DND-41 (cell line): ENCODE results near the gene PPIL6.
"Not testable (repeated sequence)": the region's sequence is repeated elsewhere in the genome, so short reads cannot be mapped to it uniquely, and the experiment has no call there.

Experiments used
- ATAC-seq: fragments of 200-7000 bp; cut with Tn5 transposase; 3 replicates; pipeline ENCODE4 v1.9.1; 2021; ENCODE audit warnings: low read depth; ENCODE audit not compliant: insufficient read depth
- DNase-seq: peaks from one replicate; pipeline ENCODE4 v3.0.0-alpha.2; 2020
- H2AFZ ChIP-seq: 2 replicates; pipeline ENCODE4 v1.6.0; 2012; ENCODE audit warnings: low read depth, low read length
- H3K27ac ChIP-seq: 2 replicates; pipeline ENCODE4 v1.5.1; 2012; ENCODE audit warnings: low read length, inconsistent platforms
- H3K27me3 ChIP-seq: fragments of 200-600 bp; sonication (generic); 2 replicates; pipeline ENCODE4 v1.6.0; 2012; ENCODE audit warnings: low read length, mild to moderate bottlenecking, inconsistent platforms; ENCODE audit not compliant: insufficient read depth, poor library complexity
- H3K36me3 ChIP-seq: 2 replicates; pipeline ENCODE4 v1.5.1; 2012; ENCODE audit warnings: low read length, inconsistent platforms; ENCODE audit not compliant: insufficient read depth
- H3K4me1 ChIP-seq: 2 replicates; pipeline ENCODE4 v1.5.1; 2012; ENCODE audit warnings: mild to moderate bottlenecking, low read length; ENCODE audit not compliant: insufficient read depth
- H3K4me2 ChIP-seq: 2 replicates; pipeline ENCODE4 v1.6.0; 2012; ENCODE audit warnings: mild to moderate bottlenecking, moderate library complexity, low read length, inconsistent platforms; ENCODE audit not compliant: insufficient read depth
- H3K4me3 ChIP-seq, 2 experiments: fragments of 200-600 bp in 1 of 2; shearing (Covaris generic) in 1 of 2; 2 replicates each; pipeline ENCODE4 v1.5.1; 2012 to 2016; ENCODE audit warnings: inconsistent platforms in 2 of 2, low read length in 2 of 2, mild to moderate bottlenecking in 2 of 2, low read depth in 1 of 2, moderate library complexity in 1 of 2
- H3K79me2 ChIP-seq: 2 replicates; pipeline ENCODE4 v1.6.0; 2012; ENCODE audit warnings: low read length, inconsistent platforms; ENCODE audit not compliant: insufficient read depth
- H3K9ac ChIP-seq: 2 replicates; pipeline ENCODE4 v1.6.0; 2012; ENCODE audit warnings: low read depth, mild to moderate bottlenecking, inconsistent platforms, low read length, moderate library complexity
- H3K9me3 ChIP-seq: 2 replicates; pipeline ENCODE4 v1.5.1; 2012; ENCODE audit warnings: low read length, moderate library complexity, mild to moderate bottlenecking, inconsistent platforms; ENCODE audit not compliant: insufficient read depth, severe bottlenecking
- H4K20me1 ChIP-seq: 2 replicates; pipeline ENCODE4 v1.6.0; 2012; ENCODE audit warnings: low read length; ENCODE audit not compliant: insufficient read depth
- CTCF ChIP-seq: IDR thresholded peaks from 2 replicates; pipeline ENCODE4 v1.5.1; 2012; ENCODE audit warnings: borderline replicate concordance, low read length, moderate library complexity, mild to moderate bottlenecking; ENCODE audit not compliant: poor library complexity, severe bottlenecking; ENCODE audit errors: extremely low read depth
- EZH2 ChIP-seq: IDR thresholded peaks from 3 replicates; pipeline ENCODE4 v1.6.1; 2012; ENCODE audit warnings: borderline replicate concordance, low read depth, mild to moderate bottlenecking, moderate library complexity, low read length, inconsistent platforms; ENCODE audit not compliant: severe bottlenecking

Gene PPIL6

GRCh38 chr6:109461733-109462526 lies 21.5 kb upstream of the PPIL6 start:
- Histone ChIP-seq H3K36me3 (peaks cover 67% of the 10 kb centered on the region), H2AFZ (no peak overlapping the region), H3K4me2 (no peak overlapping the region), H4K20me1 (peaks cover 4% of the 10 kb centered on the region; the same call in 1 of the 2 replicates), H3K4me3 (no peak overlapping the region), H3K27me3 (no peaks in the 10 kb centered on the region), H3K27ac (no peak overlapping the region), H3K79me2 (peaks cover 8% of the 10 kb centered on the region; the same call in 1 of the 2 replicates), H3K4me1 (no peaks in the 10 kb centered on the region), H3K9me3 (no peaks in the 10 kb centered on the region), H3K9ac (no peak overlapping the region)
- ATAC-seq (no peak), DNase-seq (no peak)
- no peak for TF ChIP-seq CTCF
- TF ChIP-seq EZH2 = no peak

DNA sequence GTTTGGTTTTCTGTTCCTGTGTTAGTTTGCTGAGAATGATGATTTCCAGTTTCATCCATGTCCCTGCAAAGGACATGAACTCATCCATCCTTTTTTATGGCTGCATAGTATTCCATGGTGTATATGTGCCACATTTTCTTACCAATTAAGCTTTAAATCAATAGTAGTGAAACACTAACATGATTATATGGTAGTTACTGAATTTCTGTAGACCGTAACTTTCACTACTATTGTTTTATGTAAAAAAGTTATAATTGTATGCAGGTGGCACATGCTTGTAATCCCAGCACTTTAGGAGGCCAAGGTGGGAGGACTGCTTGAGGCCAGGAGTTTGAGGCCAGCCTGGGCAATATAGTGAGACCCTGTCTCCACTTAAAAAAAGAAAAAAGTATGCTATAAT lies 20.8 kb upstream of the PPIL6 start:
- H3K9me3 ChIP-seq, ATAC-seq, H3K9ac ChIP-seq, H2AFZ ChIP-seq, H3K27me3 ChIP-seq, DNase-seq, H3K4me1 ChIP-seq, H4K20me1 ChIP-seq, H3K79me2 ChIP-seq, H3K27ac ChIP-seq, H3K4me2 ChIP-seq, H3K4me3 ChIP-seq: not testable (repeated sequence)
- H3K36me3 ChIP-seq = peaks cover 60% of the 10 kb centered on the region

DNA sequence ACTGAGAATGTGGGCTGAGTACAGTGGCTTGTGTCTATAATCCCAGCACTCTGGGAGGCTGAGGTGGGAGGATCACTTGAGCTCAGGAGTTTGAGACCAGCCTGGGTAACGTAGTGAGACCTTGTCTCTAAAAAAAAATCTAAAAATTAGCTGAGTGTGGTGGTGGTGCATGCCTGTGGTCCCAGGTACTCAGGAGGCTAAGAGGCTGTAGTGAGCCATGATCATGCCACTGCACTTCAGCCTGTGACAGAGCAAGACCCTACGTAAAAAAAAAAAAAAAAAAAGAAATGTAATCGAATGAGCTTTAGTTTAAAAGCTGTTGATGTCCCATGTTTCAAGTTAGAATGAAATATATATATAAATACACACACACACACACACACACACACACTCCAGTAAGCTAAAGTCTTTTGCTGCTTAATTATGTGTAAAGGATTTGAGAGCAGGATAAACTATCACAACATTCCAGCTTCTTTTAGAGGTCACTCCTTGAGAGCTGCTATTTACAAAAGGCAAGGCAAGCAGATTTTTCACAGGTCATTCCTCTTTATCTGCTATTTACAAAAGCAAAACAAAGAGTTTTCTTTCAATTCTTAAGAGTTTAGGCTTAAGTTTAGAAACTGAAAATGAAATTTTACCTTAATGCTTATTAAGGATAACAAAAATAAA lies 19.9 kb upstream of the PPIL6 start:
- no peaks in the 10 kb centered on the region for H4K20me1 ChIP-seq
- H3K36me3 ChIP-seq = peaks cover 51% of the 10 kb centered on the region
- no peak overlapping the region for H3K9ac ChIP-seq
- H3K4me3 ChIP-seq = no peak overlapping the region
- H3K27me3 ChIP-seq = no peaks in the 10 kb centered on the region
- H3K4me1 ChIP-seq = peaks cover 9% of the 10 kb centered on the region
- H2AFZ ChIP-seq = no peak overlapping the region
- H3K27ac ChIP-seq = no peak overlapping the region
- H3K9me3 ChIP-seq = no peaks in the 10 kb centered on the region
- DNase-seq (no peak), ATAC-seq (no peak)
- H3K4me2 ChIP-seq = no peak overlapping the region
- TF ChIP-seq CTCF (no peak), EZH2 (no peak)
- peaks cover 3% of the 10 kb centered on the region; the same call in 1 of the 2 replicates for H3K79me2 ChIP-seq

DNA sequence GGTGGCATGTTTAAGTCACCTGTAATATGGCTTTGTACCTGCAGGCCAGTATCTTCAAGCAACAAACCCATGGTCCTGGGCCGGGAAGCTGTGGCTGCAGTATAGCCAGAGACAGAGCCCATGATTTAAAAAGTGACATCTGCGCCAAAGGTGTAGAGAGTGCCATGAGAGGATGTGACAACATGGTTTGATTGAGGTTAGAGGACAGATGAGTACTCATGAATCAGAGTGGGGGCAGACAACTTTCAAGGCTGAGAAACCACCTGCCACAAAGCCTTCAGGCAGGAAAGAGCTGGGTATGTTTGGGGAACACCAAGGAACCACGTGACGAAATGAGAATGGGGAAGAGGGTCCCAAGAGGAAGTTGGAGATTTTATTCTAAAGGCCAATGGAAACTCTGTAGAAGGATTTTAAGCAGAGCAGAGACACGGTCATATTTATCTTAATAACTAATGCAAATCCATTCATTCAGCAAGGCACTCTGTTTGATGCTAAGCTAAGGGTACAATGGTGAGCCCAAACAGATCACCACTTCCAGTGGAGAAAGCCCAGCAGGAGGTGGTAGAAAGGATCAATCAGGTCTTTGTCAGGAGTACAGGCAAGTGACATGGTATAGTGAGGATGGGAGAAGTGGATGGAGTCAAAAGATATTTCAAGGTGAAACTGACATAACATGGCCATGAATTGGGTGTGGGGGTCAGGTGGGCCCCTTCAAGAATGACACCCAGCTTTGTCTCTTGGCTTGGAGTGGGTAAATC lies 18.5 kb upstream of the PPIL6 start:
- TF ChIP-seq EZH2 (no peak), CTCF (no peak)
- ATAC-seq (no peak), DNase-seq (no peak)
- Histone ChIP-seq H3K4me2 (no peak overlapping the region), H3K27me3 (no peaks in the 10 kb centered on the region), H3K4me1 (peaks cover 20% of the 10 kb centered on the region), H3K4me3 (no peak overlapping the region), H3K27ac (no peak overlapping the region), H3K79me2 (no peaks in the 10 kb centered on the region), H3K9ac (no peak overlapping the region), H2AFZ (no peak overlapping the region), H3K9me3 (no peaks in the 10 kb centered on the region), H4K20me1 (0 out of 2 replicates have a peak, but pooled peaks cover 4% of the 10 kb centered on the region), H3K36me3 (peaks cover 38% of the 10 kb centered on the region)
